PC-9 (cell line): Measurements from ENCODE around the gene TPD52L1. TPM values are rescaled to one million over a fixed set of nuclear protein-coding genes. Genes with fewer than 3 reads are reported as not detected.

Experiments
- BruUV-seq: library from RNA; stranded (reverse); fragments of 400-500 nt; replicated peaks from 2 replicates; lab custom pipeline; 2021; lab: Mats Ljungman, UMichigan
- CTCF ChIA-PET: fragments of 300-600 bp; sonication (Branson Sonifier 250); formaldehyde crosslinking; loops from one replicate; lab custom pipeline; 2022; ENCODE audit warnings: antibody characterized with exemption; lab: Charles Lee
- POLR2A ChIA-PET: fragments of 300-600 bp; sonication (Branson Sonifier 250); formaldehyde crosslinking; loops from one replicate; lab custom pipeline; 2022; ENCODE audit warnings: antibody characterized with exemption; ENCODE audit not compliant: unreplicated experiment; lab: Charles Lee
- DNase-seq, 2 experiments: peaks; one replicate each; pipeline versions ENCODE4 v3.0.0 to v3.0.0-alpha.2; 2015 to 2022; ENCODE audit warnings: mixed read lengths in 1 of 2
- H2AFZ ChIP-seq: fragments of 200-600 bp; sonication (generic); 2 replicates; pipeline ENCODE4 v1.8.1; 2017; ENCODE audit warnings: antibody characterized with exemption
- H3F3A ChIP-seq: fragments of 200-600 bp; sonication (generic); 2 replicates; pipeline ENCODE4 v1.8.1; 2017; ENCODE audit warnings: antibody characterized with exemption, mild to moderate bottlenecking, low read depth; ENCODE audit not compliant: insufficient read depth
- H3K27ac ChIP-seq: fragments of 200-600 bp; sonication (generic); 2 replicates; pipeline ENCODE4 v1.6.1; 2016; ENCODE audit warnings: mixed run types
- H3K27me3 ChIP-seq: fragments of 200-600 bp; sonication (generic); 2 replicates; pipeline ENCODE4 v1.6.1; 2016; ENCODE audit warnings: low read depth, mixed run types; ENCODE audit not compliant: insufficient read depth
- H3K36me3 ChIP-seq: fragments of 200-600 bp; sonication (generic); 2 replicates; pipeline ENCODE4 v1.6.1; 2016; ENCODE audit warnings: low read depth, mixed run types
- H3K4me1 ChIP-seq: fragments of 200-600 bp; sonication (generic); replicated peaks from 2 replicates; pipeline ENCODE4 v1.6.1; 2016; ENCODE audit warnings: mixed run types; ENCODE audit not compliant: insufficient read depth
- H3K4me2 ChIP-seq: fragments of 200-600 bp; sonication (generic); 2 replicates; pipeline ENCODE4 v1.6.1; 2017; ENCODE audit warnings: mixed run types
- H3K4me3 ChIP-seq: fragments of 200-600 bp; sonication (generic); 2 replicates; pipeline ENCODE4 v1.6.1; 2016; ENCODE audit warnings: mixed run types
- H3K79me2 ChIP-seq: fragments of 200-600 bp; sonication (generic); 2 replicates; pipeline ENCODE4 v1.6.1; 2017; ENCODE audit warnings: low read depth, mixed run types
- H3K9me2 ChIP-seq: fragments of 200-600 bp; sonication (generic); 2 replicates; pipeline ENCODE4 v1.8.1; 2017; ENCODE audit warnings: mild to moderate bottlenecking; ENCODE audit not compliant: insufficient read depth
- H3K9me3 ChIP-seq: fragments of 200-600 bp; sonication (generic); 2 replicates; pipeline ENCODE4 v1.8.1; 2016; ENCODE audit warnings: low read depth; ENCODE audit not compliant: insufficient read depth
- H4K20me1 ChIP-seq: fragments of 200-600 bp; sonication (generic); 2 replicates; pipeline ENCODE4 v1.8.1; 2017; ENCODE audit not compliant: insufficient read depth
- CTCF ChIP-seq: fragments of 200-600 bp; sonication (generic); conservative IDR thresholded peaks from 2 replicates; pipeline ENCODE4 v1.6.1; 2017; ENCODE audit warnings: mixed run types, antibody characterized with exemption, mild to moderate bottlenecking, moderate library complexity
- EZH2 ChIP-seq: fragments of 200-600 bp; sonication (generic); IDR thresholded peaks from 2 replicates; pipeline ENCODE4 v1.8.0; 2017; ENCODE audit warnings: antibody characterized with exemption, low read depth
- intact Hi-C: fragments of 100-400 bp; cut with micrococcal nuclease; formaldehyde crosslinking; loops from one replicate; pipeline ENCODE4 v1.10.0; 2022; ENCODE audit not compliant: unreplicated experiment
- total RNA-seq: library from RNA; stranded (reverse); gene quantifications from 2 replicates; pipeline ENCODE4 v1.2.3, GENCODE V29; 2021

The TPD52L1 gene
- total RNA-seq, 1 experiment from 2014 or later = 203 TPM

DNA sequence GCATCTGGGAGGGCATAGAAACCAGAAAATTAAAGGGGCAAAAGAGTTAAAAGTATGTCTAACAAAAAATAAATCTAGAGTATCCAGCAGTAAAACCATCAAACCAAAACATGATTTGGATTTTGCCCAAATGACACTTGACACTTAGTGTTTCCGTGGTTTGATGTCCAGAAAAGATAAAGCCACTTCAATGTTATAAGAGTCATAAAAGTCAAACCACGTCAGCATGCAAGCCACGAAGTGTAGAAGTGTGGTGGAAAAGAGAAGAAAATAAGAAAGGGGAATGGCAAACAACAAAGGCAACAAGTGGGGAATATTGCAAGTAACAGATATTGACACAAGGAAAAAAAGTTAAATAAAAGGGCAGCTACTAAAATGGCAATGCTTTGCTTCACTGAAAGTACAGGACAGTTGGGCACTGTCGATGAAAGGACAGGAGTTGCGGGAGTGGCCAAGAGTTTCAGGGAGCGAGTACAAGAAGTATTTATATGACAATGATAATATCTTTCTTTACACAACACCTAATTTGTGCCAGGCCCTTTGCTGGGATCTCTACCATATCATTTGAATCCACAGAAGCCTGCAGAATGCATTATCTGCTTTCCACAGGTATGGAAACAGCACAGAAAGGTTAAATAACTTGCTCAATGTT, 154.5 kb downstream of the TPD52L1 start:
- peaks cover 8% of the 10 kb centered on the region for H3K4me1 ChIP-seq
- BruUV-seq = no TSS peak
- ChIA-PET POLR2A (no interaction called here), CTCF (interaction anchor here (0.5 kb wide), 1 partner anchor 482 kb away, joined by 3 read pairs; no protein-coding TSS in a partner anchor)
- TF ChIP-seq CTCF (no peak), EZH2 (no peak)
- H3K27me3 ChIP-seq = no peaks in the 10 kb centered on the region
- no peak overlapping the region for H3K4me2 ChIP-seq
- no peaks in the 10 kb centered on the region for H4K20me1 ChIP-seq
- no peak overlapping the region for H2AFZ ChIP-seq
- H3K9me2 ChIP-seq = no peaks in the 10 kb centered on the region
- H3K4me3 ChIP-seq = no peak overlapping the region
- H3K9me3 ChIP-seq = no peaks in the 10 kb centered on the region
- no peaks in the 10 kb centered on the region for H3K36me3 ChIP-seq
- intact Hi-C loops = loop anchor here (1.0 to 10.0 kb wide), 2 partner anchors 155 to 343 kb away; partner anchors contain the start of genes RNF217 and TPD52L1
- no peaks in the 10 kb centered on the region for H3K79me2 ChIP-seq
- no peak for DNase-seq
- H3K27ac ChIP-seq = no peak overlapping the region
- H3F3A ChIP-seq = no peaks in the 10 kb centered on the region; the same call in 1 of the 2 replicates

GRCh38 chr6:125310994-125311649, 157.5 kb downstream of the TPD52L1 start:
- ChIA-PET CTCF (interaction anchor here (0.6 to 0.8 kb wide), 2 partner anchors 197 to 456 kb away, joined by 4 read pairs; no protein-coding TSS in a partner anchor), POLR2A (no interaction called here)
- TF ChIP-seq CTCF = peak; percentile 97
- no peak for TF ChIP-seq EZH2
- BruUV-seq = no TSS peak
- intact Hi-C loops = loop anchor here (1.0 to 2.0 kb wide), 2 partner anchors 118 to 441 kb away; no protein-coding TSS in a partner anchor
- H3K4me1 ChIP-seq = peaks cover 13% of the 10 kb centered on the region
- no peaks in the 10 kb centered on the region for H3K9me3 ChIP-seq
- no peaks in the 10 kb centered on the region for H3K9me2 ChIP-seq
- H3F3A ChIP-seq = no peaks in the 10 kb centered on the region; the same call in 1 of the 2 replicates
- no peaks in the 10 kb centered on the region for H3K36me3 ChIP-seq
- no peaks in the 10 kb centered on the region for H3K79me2 ChIP-seq
- no peak overlapping the region for H3K27ac ChIP-seq
- H2AFZ ChIP-seq = no peak overlapping the region
- H3K4me3 ChIP-seq = no peak overlapping the region
- H3K4me2 ChIP-seq = no peak overlapping the region
- no peaks in the 10 kb centered on the region for H3K27me3 ChIP-seq
- peak; percentile 20 to 64 for DNase-seq
- no peaks in the 10 kb centered on the region for H4K20me1 ChIP-seq

- Histone ChIP-seq H3K79me2 (no peaks in the 10 kb centered on the region), H3K9me2 (no peaks in the 10 kb centered on the region), H3K36me3 (no peaks in the 10 kb centered on the region), H3K4me3 (no peak overlapping the region), H3K4me1 (peaks cover 8% of the 10 kb centered on the region; the same call in 1 of the 2 replicates), H2AFZ (no peak overlapping the region), H3F3A (no peaks in the 10 kb centered on the region; the same call in 1 of the 2 replicates), H3K27ac (no peak overlapping the region), H3K9me3 (no peaks in the 10 kb centered on the region), H3K4me2 (no peak overlapping the region), H3K27me3 (no peaks in the 10 kb centered on the region), H4K20me1 (no peaks in the 10 kb centered on the region)
- ChIA-PET CTCF (interaction anchor here (0.7 kb wide), 1 partner anchor 434 kb away, joined by 3 read pairs; no protein-coding TSS in a partner anchor), POLR2A (interaction anchor here (0.7 kb wide), 1 partner anchor 100 kb away, joined by 4 read pairs; no protein-coding TSS in a partner anchor)
- intact Hi-C loops = no loop called here
- DNase-seq = no peak
- TF ChIP-seq EZH2 (no peak), CTCF (no peak)
- no TSS peak for BruUV-seq
These were observed 158.9 kb downstream of the TPD52L1 start for GRCh38 chr6:125312478-125312877.
